Measurements from ENCODE around the gene SCP2. TPM values are rescaled to one million over a fixed set of nuclear protein-coding genes. Genes with fewer than 3 reads are reported as not detected.

The SCP2 gene
- total and polyA plus RNA-seq, 8 donors, result 45.7 to 110 (median 70.4) TPM

GRCh38 chr1:53079251-53079650 lies 152.2 kb downstream of the SCP2 start:
- Histone ChIP-seq H3K4me1 (no peaks in the 10 kb centered on the region), H3K27me3 (no peaks in the 10 kb centered on the region), H3K27ac (no peak overlapping the region), H3K9me3 (no peaks in the 10 kb centered on the region), H3K36me3 (no peaks in the 10 kb centered on the region), H3K4me3 (no peak overlapping the region)
- intact Hi-C loops (cut with DNase I), result no loop called here
- FAIRE-seq (no peak), DNase-seq (peak in 1 of 6 donors; percentile 38), ATAC-seq (no peak)
- TF ChIP-seq, protein P1, sequence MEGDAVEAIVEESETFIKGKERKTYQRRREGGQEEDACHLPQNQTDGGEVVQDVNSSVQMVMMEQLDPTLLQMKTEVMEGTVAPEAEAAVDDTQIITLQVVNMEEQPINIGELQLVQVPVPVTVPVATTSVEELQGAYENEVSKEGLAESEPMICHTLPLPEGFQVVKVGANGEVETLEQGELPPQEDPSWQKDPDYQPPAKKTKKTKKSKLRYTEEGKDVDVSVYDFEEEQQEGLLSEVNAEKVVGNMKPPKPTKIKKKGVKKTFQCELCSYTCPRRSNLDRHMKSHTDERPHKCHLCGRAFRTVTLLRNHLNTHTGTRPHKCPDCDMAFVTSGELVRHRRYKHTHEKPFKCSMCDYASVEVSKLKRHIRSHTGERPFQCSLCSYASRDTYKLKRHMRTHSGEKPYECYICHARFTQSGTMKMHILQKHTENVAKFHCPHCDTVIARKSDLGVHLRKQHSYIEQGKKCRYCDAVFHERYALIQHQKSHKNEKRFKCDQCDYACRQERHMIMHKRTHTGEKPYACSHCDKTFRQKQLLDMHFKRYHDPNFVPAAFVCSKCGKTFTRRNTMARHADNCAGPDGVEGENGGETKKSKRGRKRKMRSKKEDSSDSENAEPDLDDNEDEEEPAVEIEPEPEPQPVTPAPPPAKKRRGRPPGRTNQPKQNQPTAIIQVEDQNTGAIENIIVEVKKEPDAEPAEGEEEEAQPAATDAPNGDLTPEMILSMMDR (IDR thresholded peaks at IDR 0.05), result no peak
- 73 to 85% methylated on average over 4 of the region's 4 CpGs for WGBS, 2 donors

- Histone ChIP-seq H3K27ac (no peak overlapping the region), H3K9me3 (no peaks in the 10 kb centered on the region), H3K4me1 (no peaks in the 10 kb centered on the region), H3K27me3 (no peaks in the 10 kb centered on the region), H3K36me3 (no peaks in the 10 kb centered on the region), H3K4me3 (no peak overlapping the region)
- ATAC-seq (no peak), DNase-seq (peak in 2 of 6 donors; percentile 10 to 21), FAIRE-seq (no peak)
- 42 to 61% methylated on average over 3 of the region's 3 CpGs for WGBS, 2 donors
- TF ChIP-seq, protein P1 (IDR thresholded peaks at IDR 0.05), result no peak
- intact Hi-C loops (cut with DNase I), result no loop called here
These were observed 153.0 kb downstream of the SCP2 start for GRCh38 chr1:53080041-53080440.

DNA sequence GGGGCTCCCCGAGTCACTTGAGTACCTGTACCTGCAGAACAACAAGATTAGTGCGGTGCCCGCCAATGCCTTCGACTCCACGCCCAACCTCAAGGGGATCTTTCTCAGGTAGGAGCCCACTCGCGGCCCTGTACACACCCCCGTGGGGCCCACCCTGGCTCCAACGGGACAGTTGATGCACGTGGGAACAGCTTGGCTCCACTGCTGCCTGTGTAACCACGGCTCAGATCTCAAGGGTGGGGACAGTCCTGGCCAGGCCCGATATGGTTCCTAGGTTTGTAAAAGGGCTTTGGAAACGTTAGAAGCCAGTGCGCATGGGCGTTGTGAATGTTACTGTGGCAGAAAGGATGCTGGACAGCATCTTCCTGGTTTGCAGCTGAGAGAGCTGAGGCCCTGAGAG lies 153.7 kb downstream of the SCP2 start:
- Histone ChIP-seq H3K4me3 (no peak overlapping the region), H3K9me3 (no peaks in the 10 kb centered on the region), H3K27ac (no peak overlapping the region), H3K27me3 (no peaks in the 10 kb centered on the region), H3K4me1 (no peaks in the 10 kb centered on the region), H3K36me3 (no peaks in the 10 kb centered on the region)
- ATAC-seq (no peak), FAIRE-seq (no peak), DNase-seq (peak in 2 of 6 donors; percentile 48)
- intact Hi-C loops (cut with DNase I), result no loop called here
- TF ChIP-seq, protein P1 (IDR thresholded peaks at IDR 0.05), result no peak
- WGBS, 2 donors, result 71 to 79% methylated on average over 15 of the region's 15 CpGs

DNA sequence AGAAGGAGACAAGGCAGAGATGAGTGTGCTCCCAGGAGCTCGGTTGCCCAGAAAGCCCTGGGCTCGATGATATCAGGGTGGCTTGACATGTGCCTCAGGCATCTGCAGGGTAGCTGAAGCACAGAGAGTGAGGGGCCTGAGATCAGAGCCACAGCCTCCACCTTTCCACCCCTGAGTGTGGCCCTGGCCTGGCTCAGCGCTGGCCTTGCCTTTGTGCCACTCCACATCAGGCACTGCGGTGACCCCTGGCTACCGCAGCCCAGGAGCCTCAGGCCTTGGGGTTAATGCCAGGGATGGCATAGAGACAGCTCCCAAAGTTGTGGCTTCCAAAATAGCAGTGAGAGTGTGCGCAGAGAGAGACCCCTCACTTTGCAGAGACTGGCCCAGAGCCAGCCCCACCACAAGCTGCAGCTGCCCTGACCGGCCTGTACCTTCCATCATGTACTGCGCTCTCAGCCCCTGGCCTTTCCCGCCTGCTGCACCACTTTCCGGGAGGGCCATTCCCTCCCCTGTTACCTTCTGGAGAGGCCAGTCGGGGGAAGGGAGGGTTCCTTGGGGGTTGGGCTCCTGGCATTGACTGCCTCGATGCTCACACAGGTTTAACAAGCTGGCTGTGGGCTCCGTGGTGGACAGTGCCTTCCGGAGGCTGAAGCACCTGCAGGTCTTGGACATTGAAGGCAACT lies 154.4 kb downstream of the SCP2 start:
- TF ChIP-seq, protein P1 (IDR thresholded peaks at IDR 0.05), result no peak
- DNase-seq (peak in 1 of 6 donors; percentile 36), FAIRE-seq (no peak), ATAC-seq (no peak)
- no peak overlapping the region for H3K4me3 ChIP-seq
- WGBS, 2 donors, result 72 to 80% methylated on average over 14 of the region's 14 CpGs
- H3K27ac ChIP-seq, result no peak overlapping the region
- no peaks in the 10 kb centered on the region for H3K27me3 ChIP-seq
- no peaks in the 10 kb centered on the region for H3K4me1 ChIP-seq
- no peaks in the 10 kb centered on the region for H3K36me3 ChIP-seq
- intact Hi-C loops (cut with DNase I), result no loop called here
- H3K9me3 ChIP-seq, result no peaks in the 10 kb centered on the region

GRCh38 chr1:53082826-53083455 lies 155.9 kb downstream of the SCP2 start:
- H3K36me3 ChIP-seq, result no peaks in the 10 kb centered on the region
- intact Hi-C loops (cut with DNase I), result no loop called here
- TF ChIP-seq, protein P1 (IDR thresholded peaks at IDR 0.05), result no peak
- 80 to 85% methylated on average over 13 of the region's 13 CpGs for WGBS, 2 donors
- H3K4me1 ChIP-seq, result no peaks in the 10 kb centered on the region
- no peak for ATAC-seq
- no peak overlapping the region for H3K27ac ChIP-seq
- no peak for FAIRE-seq
- DNase-seq, result peak in 1 of 6 donors; percentile 17
- no peaks in the 10 kb centered on the region for H3K27me3 ChIP-seq
- H3K4me3 ChIP-seq, result no peak overlapping the region
- H3K9me3 ChIP-seq, result no peaks in the 10 kb centered on the region

All from pancreas (tissue), 10 donors.